Breast epithelium (tissue), 4 donors: Measurements from ENCODE around the gene BDNF. TPM values are rescaled to one million over a fixed set of nuclear protein-coding genes. Genes with fewer than 3 reads are reported as not detected.
"Not testable (repeated sequence)": the region's sequence is repeated elsewhere in the genome, so short reads cannot be mapped to it uniquely, and the experiment has no call there.

Source experiments
- DNase-seq, 2 donors: peaks; one replicate each; pipeline ENCODE4 v3.0.0-alpha.2; 2019; ENCODE audit warnings: low spot score in 2 of 2
- H3K27ac ChIP-seq, 2 donors: fragments of 200-600 bp; sonication (generic) in 1 of 2; one replicate each; pipeline ENCODE4 v1.5.1; 2016 to 2019; ENCODE audit warnings: mild to moderate bottlenecking in 1 of 2
- H3K27me3 ChIP-seq, 2 donors: fragments of 200-600 bp; sonication (generic) in 1 of 2; one replicate each; pipeline versions ENCODE4 v1.5.1 to v1.6.0; 2017 to 2019; ENCODE audit warnings: control low read depth in 1 of 2, mild to moderate bottlenecking in 1 of 2
- H3K36me3 ChIP-seq: fragments of 200-600 bp; one replicate; pipeline ENCODE4 v1.5.1; 2019
- H3K4me1 ChIP-seq, 2 donors: fragments of 200-600 bp; sonication (generic); one replicate each; pipeline ENCODE4 v1.5.1; 2016 to 2019; ENCODE audit warnings: control low read depth in 1 of 2
- H3K4me3 ChIP-seq, 3 donors: fragments of 200-600 bp; sonication (generic); 1 replicate in 2 of 3; 2 replicates in 1 of 3; pipeline ENCODE4 v1.5.1; 2016 to 2019; ENCODE audit warnings: mild to moderate bottlenecking in 3 of 3, moderate library complexity in 2 of 3
- H3K9me3 ChIP-seq, 2 donors: fragments of 200-600 bp; sonication (generic) in 1 of 2; one replicate each; pipeline ENCODE4 v1.5.1; 2016 to 2019; ENCODE audit warnings: control low read depth in 1 of 2
- POLR2A ChIP-seq: fragments of 450-650 bp; IDR thresholded peaks from one replicate; pipeline ENCODE4 v1.6.1; 2016; ENCODE audit warnings: antibody characterized with exemption, mild to moderate bottlenecking, moderate library complexity
- POLR2AphosphoS5 ChIP-seq, 3 donors: sonication (generic); formaldehyde crosslinking; IDR thresholded peaks; one replicate each; pipeline ENCODE4 v1.6.1; 2017; ENCODE audit warnings: antibody characterized with exemption in 3 of 3
- intact Hi-C: fragments of 100-400 bp; cut with DNase I; formaldehyde crosslinking; loops from one replicate; pipeline ENCODE4 v1.15.1; 2023; ENCODE audit warnings: low total_unique reads
- total RNA-seq, 3 donors: library from RNA; depleted of rRNA; stranded (reverse); fragments of >200 nt; gene quantifications; one replicate each; pipeline ENCODE4 v1.1.0, GENCODE V29; 2016
- TF ChIP-seq, protein P1 (sequence below), 3 donors: fragments of 450-650 bp; IDR thresholded peaks; one replicate each; pipeline ENCODE4 v1.5.1; 2016 to 2017; ENCODE audit warnings: antibody characterized with exemption in 3 of 3, mild to moderate bottlenecking in 3 of 3, moderate library complexity in 3 of 3

BDNF gene
- total RNA-seq, 3 donors from 2014 or later: 0.44 to 0.66 TPM; not detected in 1

DNA sequence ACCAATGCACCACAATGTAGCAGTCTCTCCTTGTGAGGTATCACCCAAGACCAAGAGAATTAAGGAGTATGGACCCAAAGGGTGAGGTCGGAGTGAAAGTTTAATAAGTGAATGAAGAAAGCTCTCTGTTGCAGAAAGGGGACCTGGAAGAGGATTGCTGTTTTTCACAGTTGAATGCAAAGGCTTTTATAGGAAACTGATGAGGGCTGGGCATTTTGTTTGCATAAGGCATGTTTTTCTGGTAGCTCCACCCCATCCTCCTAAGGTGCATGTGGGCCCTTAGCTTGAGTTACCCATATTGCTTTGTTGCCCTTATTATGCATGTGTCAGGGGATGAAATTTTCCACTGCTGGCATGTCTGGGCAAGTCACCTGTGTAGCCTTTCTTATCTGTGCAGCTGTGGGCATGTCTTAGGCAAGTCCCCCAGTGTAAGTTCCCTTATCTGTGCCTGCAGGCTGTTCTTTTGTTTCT is 64.7 kb downstream of the BDNF start:
- H3K4me3 ChIP-seq: no peak overlapping the region
- no peak for DNase-seq
- TF ChIP-seq, protein P1, sequence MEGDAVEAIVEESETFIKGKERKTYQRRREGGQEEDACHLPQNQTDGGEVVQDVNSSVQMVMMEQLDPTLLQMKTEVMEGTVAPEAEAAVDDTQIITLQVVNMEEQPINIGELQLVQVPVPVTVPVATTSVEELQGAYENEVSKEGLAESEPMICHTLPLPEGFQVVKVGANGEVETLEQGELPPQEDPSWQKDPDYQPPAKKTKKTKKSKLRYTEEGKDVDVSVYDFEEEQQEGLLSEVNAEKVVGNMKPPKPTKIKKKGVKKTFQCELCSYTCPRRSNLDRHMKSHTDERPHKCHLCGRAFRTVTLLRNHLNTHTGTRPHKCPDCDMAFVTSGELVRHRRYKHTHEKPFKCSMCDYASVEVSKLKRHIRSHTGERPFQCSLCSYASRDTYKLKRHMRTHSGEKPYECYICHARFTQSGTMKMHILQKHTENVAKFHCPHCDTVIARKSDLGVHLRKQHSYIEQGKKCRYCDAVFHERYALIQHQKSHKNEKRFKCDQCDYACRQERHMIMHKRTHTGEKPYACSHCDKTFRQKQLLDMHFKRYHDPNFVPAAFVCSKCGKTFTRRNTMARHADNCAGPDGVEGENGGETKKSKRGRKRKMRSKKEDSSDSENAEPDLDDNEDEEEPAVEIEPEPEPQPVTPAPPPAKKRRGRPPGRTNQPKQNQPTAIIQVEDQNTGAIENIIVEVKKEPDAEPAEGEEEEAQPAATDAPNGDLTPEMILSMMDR (IDR thresholded peaks at IDR 0.05): no peak
- TF ChIP-seq POLR2AphosphoS5 (IDR thresholded peaks at IDR 0.05): no peak
- no peak for TF ChIP-seq POLR2A
- no peaks in the 10 kb centered on the region for H3K27me3 ChIP-seq
- no peaks in the 10 kb centered on the region for H3K4me1 ChIP-seq
- H3K27ac ChIP-seq: no peak overlapping the region
- intact Hi-C loops: no loop called here
- no peaks in the 10 kb centered on the region for H3K36me3 ChIP-seq
- peaks cover 0 to 11% of the 10 kb centered on the region in 2 donors for H3K9me3 ChIP-seq

DNA sequence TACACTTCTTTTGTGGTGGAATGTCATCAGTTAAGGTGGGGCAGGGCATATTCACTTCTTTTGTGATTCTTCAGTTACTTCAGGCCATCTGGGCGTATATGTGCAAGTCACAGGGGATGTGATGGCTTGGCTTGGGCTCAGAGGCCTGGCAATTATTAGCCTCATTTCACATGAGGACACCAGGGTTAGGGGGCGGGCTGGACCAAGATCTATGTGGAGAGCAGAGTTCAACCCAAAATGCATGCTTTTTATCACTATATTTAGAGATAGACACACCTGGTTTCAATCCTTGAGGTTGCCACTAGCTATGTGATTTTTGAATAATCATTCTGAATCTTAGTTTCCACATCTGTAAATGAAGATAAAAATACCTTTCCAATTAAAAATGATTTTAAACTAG is 65.5 kb downstream of the BDNF start:
- H3K36me3 ChIP-seq, H3K4me1 ChIP-seq, intact Hi-C loops, DNase-seq, H3K27ac ChIP-seq, H3K27me3 ChIP-seq, H3K4me3 ChIP-seq: not testable (repeated sequence)
- H3K9me3 ChIP-seq: peaks cover 0 to 11% of the 10 kb centered on the region in 2 donors

DNA sequence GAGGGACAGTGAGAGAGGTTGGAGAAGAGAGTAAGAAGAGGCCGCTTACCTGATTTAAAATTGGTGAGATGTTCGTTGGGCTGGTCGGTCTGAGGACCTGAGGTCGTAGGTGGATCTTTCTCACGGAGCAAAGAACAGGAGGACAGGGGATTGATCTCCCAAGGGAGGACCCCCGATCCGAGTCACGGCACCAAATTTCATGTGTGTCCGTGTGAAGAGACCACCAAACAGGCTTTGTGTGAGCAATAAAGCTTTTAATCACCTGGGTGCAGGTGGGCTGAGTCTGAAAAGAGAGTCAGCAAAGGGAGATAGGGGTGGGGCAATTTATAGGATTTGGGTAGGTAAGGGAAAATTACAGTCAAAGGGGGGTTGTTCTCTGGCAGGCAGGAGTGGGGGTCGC is 66.0 kb downstream of the BDNF start:
- H3K27ac ChIP-seq, H3K36me3 ChIP-seq, H3K4me3 ChIP-seq, H3K27me3 ChIP-seq, DNase-seq, H3K4me1 ChIP-seq, intact Hi-C loops: not testable (repeated sequence)
- H3K9me3 ChIP-seq: peaks cover 0 to 11% of the 10 kb centered on the region in 2 donors

DNA sequence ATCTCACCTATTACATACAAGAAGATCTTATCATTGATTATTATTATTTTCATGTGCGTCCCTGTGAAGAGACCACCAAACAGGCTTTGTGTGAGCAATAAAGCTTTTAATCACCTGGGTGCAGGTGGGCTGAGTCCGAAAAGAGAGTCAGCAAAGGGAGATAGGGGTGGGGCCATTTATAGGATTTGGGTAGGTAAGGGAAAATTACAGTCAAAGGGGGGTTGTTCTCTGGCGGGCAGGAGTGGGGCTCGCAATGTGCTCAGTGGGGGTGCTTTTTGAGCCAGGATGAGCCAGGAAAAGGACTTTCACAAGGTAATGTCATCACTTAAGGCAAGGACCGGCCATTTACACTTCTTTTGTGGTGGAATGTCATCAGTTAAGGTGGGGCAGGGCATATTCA is 71.2 kb downstream of the BDNF start:
- H3K27ac ChIP-seq, H3K36me3 ChIP-seq, DNase-seq, H3K27me3 ChIP-seq, H3K4me3 ChIP-seq, H3K9me3 ChIP-seq, intact Hi-C loops, H3K4me1 ChIP-seq: not testable (repeated sequence)

DNA sequence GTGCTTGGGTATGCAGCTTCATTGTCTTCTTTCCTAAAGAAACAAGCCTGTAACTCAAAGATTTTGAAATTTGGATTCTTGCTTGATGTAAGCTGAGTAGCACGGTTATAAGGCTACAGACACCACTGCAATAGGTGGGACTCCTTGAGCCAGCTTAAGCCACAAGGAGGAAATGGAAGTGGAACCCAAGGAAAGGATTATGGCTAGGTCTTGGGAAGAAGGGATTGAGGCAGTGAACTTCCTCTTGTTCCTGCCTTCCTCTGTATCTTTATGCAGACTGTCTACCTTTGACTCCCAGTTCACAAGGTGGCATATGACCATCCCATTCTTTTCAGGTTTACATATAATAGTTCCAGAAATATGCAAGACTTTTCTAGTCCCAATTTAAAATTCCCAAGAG is 72.3 kb downstream of the BDNF start:
- no peak overlapping the region for H3K27ac ChIP-seq
- H3K36me3 ChIP-seq: no peaks in the 10 kb centered on the region
- H3K27me3 ChIP-seq: no peaks in the 10 kb centered on the region
- no peaks in the 10 kb centered on the region for H3K4me1 ChIP-seq
- no peak overlapping the region for H3K4me3 ChIP-seq
- H3K9me3 ChIP-seq: no peaks in the 10 kb centered on the region
- DNase-seq: no peak
- intact Hi-C loops: no loop called here
- no peak for TF ChIP-seq POLR2A

DNA sequence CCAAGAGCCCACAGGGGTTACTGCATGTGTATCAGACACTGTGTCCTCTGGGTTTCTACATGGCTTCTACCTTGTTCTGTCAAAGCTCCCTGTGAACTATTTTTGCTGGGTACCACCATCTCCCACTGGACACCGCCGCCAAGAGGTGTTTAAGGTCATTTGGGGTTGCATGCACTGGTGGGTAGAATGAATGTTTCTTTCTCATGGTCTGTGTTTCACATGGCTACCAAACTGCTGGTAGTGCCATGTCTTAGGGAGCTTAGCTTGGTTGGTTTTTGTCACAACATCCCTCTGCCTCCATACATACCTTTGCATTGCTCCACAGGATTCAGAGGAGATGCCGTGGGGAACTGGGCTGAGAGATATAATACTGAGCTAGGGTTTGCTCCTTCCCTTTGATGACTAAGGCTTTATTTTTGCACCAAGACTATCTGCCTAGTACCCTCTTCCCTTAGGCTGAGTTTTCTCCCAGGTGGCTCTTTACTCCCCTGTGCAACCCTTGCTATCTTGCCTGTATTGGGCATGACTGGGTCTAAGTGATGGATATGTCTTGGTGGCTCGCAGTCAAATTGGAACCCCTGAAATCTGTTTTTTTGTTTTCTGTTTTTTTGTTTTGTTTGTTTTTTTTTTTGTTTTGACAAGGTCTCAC is 73.2 kb downstream of the BDNF start:
- intact Hi-C loops: no loop called here
- Histone ChIP-seq H3K36me3 (no peaks in the 10 kb centered on the region), H3K27ac (no peak overlapping the region), H3K4me1 (no peaks in the 10 kb centered on the region), H3K27me3 (no peaks in the 10 kb centered on the region), H3K4me3 (no peak overlapping the region), H3K9me3 (no peaks in the 10 kb centered on the region)
- no peak for TF ChIP-seq POLR2AphosphoS5 (IDR thresholded peaks at IDR 0.05)
- no peak for TF ChIP-seq POLR2A
- no peak for DNase-seq

DNA sequence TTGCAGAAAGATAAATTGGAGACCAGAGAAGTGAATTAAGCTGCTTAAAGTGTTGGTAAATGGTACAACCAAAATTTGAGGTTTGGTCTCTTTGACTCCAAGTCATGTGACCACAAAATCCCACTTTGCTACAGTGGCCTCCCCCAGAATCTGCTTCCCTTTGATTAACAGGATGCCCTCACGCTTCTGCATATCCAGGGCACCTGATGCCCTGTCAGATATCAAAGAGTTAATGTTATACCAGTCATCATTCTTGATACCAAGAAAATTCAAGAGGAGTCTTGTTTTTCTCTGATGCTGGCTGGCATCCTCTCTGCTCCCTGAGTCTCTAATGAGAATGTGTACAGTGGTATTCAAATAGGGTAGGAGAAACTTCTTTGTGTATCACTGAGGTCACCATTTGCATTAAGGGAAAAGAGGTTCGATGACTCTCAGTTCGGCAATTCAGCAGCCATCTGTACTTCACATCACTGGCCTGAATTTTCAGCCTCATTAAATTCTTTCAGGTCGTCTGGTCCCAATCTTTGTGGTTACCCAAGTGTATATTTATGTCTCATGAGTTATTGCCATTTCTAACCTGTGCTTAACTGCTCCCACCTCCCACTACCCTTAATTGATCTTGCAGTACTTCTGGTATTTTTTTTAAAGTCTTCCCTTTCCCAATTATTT is 73.9 kb downstream of the BDNF start:
- Histone ChIP-seq H3K27me3 (no peaks in the 10 kb centered on the region), H3K4me3 (no peak overlapping the region), H3K4me1 (no peaks in the 10 kb centered on the region), H3K36me3 (no peaks in the 10 kb centered on the region), H3K27ac (no peak overlapping the region), H3K9me3 (no peaks in the 10 kb centered on the region)
- TF ChIP-seq POLR2AphosphoS5 (IDR thresholded peaks at IDR 0.05) (no peak), POLR2A (no peak)
- TF ChIP-seq, protein P1 (IDR thresholded peaks at IDR 0.05): no peak
- intact Hi-C loops: no loop called here
- DNase-seq: no peak
